H1 (cell line): ENCODE measurements around the gene CLDN9. TPM values are rescaled to one million over a fixed set of nuclear protein-coding genes. Genes with fewer than 3 reads are reported as not detected.

Experiments used
- CTCF ChIA-PET: fragments of 300-600 bp; sonication (Branson Sonifier 250); formaldehyde crosslinking; loops from one replicate; lab custom pipeline; 2021; ENCODE audit not compliant: partially characterized antibody; lab: Charles Lee
- POLR2A ChIA-PET: fragments of 300-600 bp; sonication (Branson Sonifier 250); formaldehyde crosslinking; loops from one replicate; lab custom pipeline; 2021; ENCODE audit warnings: inconsistent platforms; ENCODE audit not compliant: partially characterized antibody; lab: Charles Lee
- DNase-seq, 2 experiments: peaks; one replicate each; pipeline versions ENCODE4 v3.0.0 to v3.0.0-alpha.2; 2010 to 2022; ENCODE audit warnings: low spot score in 2 of 2, low read depth in 1 of 2, mixed read lengths in 1 of 2
- FAIRE-seq: peaks from 2 replicates; lab custom pipeline; 2011; peaks lifted over from hg19 to GRCh38; lab: Jason Lieb, UNC
- H2AFZ ChIP-seq: 2 replicates; pipeline ENCODE4 v1.8.1; 2012; ENCODE audit warnings: low read length, inconsistent platforms
- H2AK5ac ChIP-seq: 2 replicates; pipeline ENCODE4 v1.6.1; 2013; ENCODE audit warnings: low read depth, low read length
- H2BK120ac ChIP-seq: replicated peaks from 2 replicates; pipeline ENCODE3; 2013; ENCODE audit warnings: low read depth, low read length, inconsistent platforms
- H2BK12ac ChIP-seq: 2 replicates; pipeline ENCODE4 v1.6.1; 2013; ENCODE audit warnings: low read depth, low read length
- H2BK15ac ChIP-seq: 2 replicates; pipeline ENCODE4 v1.6.1; 2013; ENCODE audit warnings: low read length
- H2BK20ac ChIP-seq: 2 replicates; pipeline ENCODE4 v1.6.1; 2013; ENCODE audit warnings: low read length
- H2BK5ac ChIP-seq: 2 replicates; pipeline ENCODE4 v1.6.1; 2013; ENCODE audit warnings: low read depth, low read length
- H3K14ac ChIP-seq: 2 replicates; pipeline ENCODE4 v1.6.1; 2013; ENCODE audit warnings: inconsistent platforms; ENCODE audit not compliant: insufficient read length
- H3K18ac ChIP-seq: 2 replicates; pipeline ENCODE4 v1.6.1; 2013; ENCODE audit warnings: low read length; ENCODE audit errors: extremely low read depth
- H3K23ac ChIP-seq: 2 replicates; pipeline ENCODE4 v1.6.1; 2013; ENCODE audit warnings: inconsistent platforms; ENCODE audit not compliant: insufficient read length
- H3K23me2 ChIP-seq: 2 replicates; pipeline ENCODE4 v1.6.1; 2013; ENCODE audit warnings: low read depth, low read length
- H3K27ac ChIP-seq: 2 replicates; pipeline ENCODE4 v1.6.1; 2011; ENCODE audit warnings: low read depth, low read length, inconsistent platforms
- H3K27me3 ChIP-seq, 4 experiments: replicated peaks in 1 of 4; 1 replicate in 1 of 4; 2 replicates in 3 of 4; pipeline versions ENCODE4 v1.6.1 to v1.8.1; 2011 to 2013; ENCODE audit warnings: low read length in 3 of 4, mild to moderate bottlenecking in 3 of 4, inconsistent platforms in 2 of 4, mixed read lengths in 2 of 4, moderate library complexity in 1 of 4; ENCODE audit not compliant: control insufficient read depth in 3 of 4, insufficient read depth in 3 of 4; ENCODE audit errors: extremely low read depth in 1 of 4
- H3K36me3 ChIP-seq, 4 experiments: 2 replicates each; pipeline versions ENCODE4 v1.6.1 to v1.8.1; 2011 to 2013; ENCODE audit warnings: mild to moderate bottlenecking in 4 of 4, low read length in 3 of 4, moderate library complexity in 2 of 4, control low read depth in 1 of 4, inconsistent platforms in 1 of 4; ENCODE audit not compliant: insufficient read depth in 4 of 4, control insufficient read depth in 2 of 4
- H3K4ac ChIP-seq: replicated peaks from 2 replicates; pipeline ENCODE3; 2013; ENCODE audit warnings: low read length, low read depth, mixed read lengths, inconsistent platforms; ENCODE audit not compliant: insufficient read length
- H3K4me1 ChIP-seq, 4 experiments: replicated peaks in 1 of 4; 1 replicate in 1 of 4; 2 replicates in 3 of 4; pipeline versions ENCODE4 v1.6.1 to v1.8.1; 2011 to 2013; ENCODE audit warnings: low read length in 3 of 4, inconsistent platforms in 2 of 4, mixed read lengths in 1 of 4; ENCODE audit not compliant: insufficient read depth in 4 of 4, control insufficient read depth in 3 of 4
- H3K4me2 ChIP-seq, 2 experiments: 2 replicates each; pipeline versions ENCODE4 v1.6.1 to v1.8.1; 2011 to 2013; ENCODE audit warnings: low read depth in 2 of 2, low read length in 2 of 2, control low read depth in 1 of 2, inconsistent platforms in 1 of 2, mild to moderate bottlenecking in 1 of 2; ENCODE audit not compliant: insufficient read depth in 1 of 2
- H3K4me3 ChIP-seq, 4 experiments: fragments of 200-600, 300-600 bp in 1 of 4; sonication (generic), shearing (Covaris generic), sonication (Bioruptor Twin) in 1 of 4; 2 replicates each; pipeline versions ENCODE4 v1.5.1 to v1.8.1; 2011 to 2016; ENCODE audit warnings: low read length in 4 of 4, low read depth in 3 of 4, control low read depth in 2 of 4, inconsistent platforms in 2 of 4, mild to moderate bottlenecking in 2 of 4, mixed read lengths in 1 of 4, moderate library complexity in 1 of 4; ENCODE audit not compliant: insufficient read depth in 2 of 4; ENCODE audit errors: extremely low read depth in 1 of 4
- H3K56ac ChIP-seq: replicated peaks from 2 replicates; pipeline ENCODE3; 2013; ENCODE audit warnings: low read depth, mild to moderate bottlenecking, mixed read lengths, low read length, inconsistent platforms; ENCODE audit not compliant: insufficient read length
- H3K79me1 ChIP-seq: 2 replicates; pipeline ENCODE4 v1.6.1; 2013; ENCODE audit warnings: low read depth, low read length, control low read depth
- H3K79me2 ChIP-seq, 2 experiments: 2 replicates each; pipeline versions ENCODE4 v1.6.1 to v1.8.1; 2012 to 2013; ENCODE audit warnings: low read length in 2 of 2, mild to moderate bottlenecking in 2 of 2, inconsistent platforms in 1 of 2; ENCODE audit not compliant: insufficient read depth in 2 of 2, control insufficient read depth in 1 of 2
- H3K9ac ChIP-seq, 4 experiments: replicated peaks in 1 of 4; 1 replicate in 1 of 4; 2 replicates in 3 of 4; pipeline versions ENCODE4 v1.6.1 to v1.8.1; 2011 to 2013; ENCODE audit warnings: low read depth in 3 of 4, low read length in 3 of 4, control low read depth in 2 of 4, mild to moderate bottlenecking in 2 of 4, moderate library complexity in 2 of 4, inconsistent platforms in 1 of 4; ENCODE audit errors: extremely low read depth in 1 of 4
- H3K9me3 ChIP-seq, 2 experiments: 2 replicates each; pipeline versions ENCODE4 v1.6.1 to v1.8.1; 2012 to 2013; ENCODE audit warnings: mild to moderate bottlenecking in 2 of 2, moderate library complexity in 2 of 2, control low read depth in 1 of 2, inconsistent platforms in 1 of 2, low read depth in 1 of 2, low read length in 1 of 2, mixed read lengths in 1 of 2; ENCODE audit not compliant: insufficient read depth in 2 of 2
- H4K20me1 ChIP-seq, 2 experiments: replicated peaks in 1 of 2; 2 replicates each; pipeline versions ENCODE3 to v1.8.1; 2011 to 2013; ENCODE audit warnings: inconsistent platforms in 2 of 2, low read length in 2 of 2, mild to moderate bottlenecking in 1 of 2; ENCODE audit not compliant: insufficient read depth in 2 of 2, control insufficient read depth in 1 of 2
- H4K5ac ChIP-seq: 2 replicates; pipeline ENCODE4 v1.6.1; 2013; ENCODE audit warnings: low read length, low read depth, mixed read lengths, inconsistent platforms; ENCODE audit not compliant: insufficient read length
- H4K8ac ChIP-seq: 2 replicates; pipeline ENCODE4 v1.8.0; 2013; ENCODE audit warnings: mild to moderate bottlenecking, moderate library complexity, low read length, inconsistent platforms; ENCODE audit not compliant: insufficient read depth; ENCODE audit errors: extremely low read depth
- H4K91ac ChIP-seq: replicated peaks from 2 replicates; pipeline ENCODE3; 2013; ENCODE audit warnings: low read length, mixed read lengths, inconsistent platforms; ENCODE audit not compliant: insufficient read length
- EP300 ChIP-seq, 2 experiments: IDR thresholded peaks; 1 replicate in 1 of 2; 2 replicates in 1 of 2; pipeline ENCODE4 v1.6.1; 2011 to 2012; ENCODE audit warnings: low read depth in 2 of 2, low read length in 2 of 2, mild to moderate bottlenecking in 2 of 2, borderline replicate concordance in 1 of 2, inconsistent platforms in 1 of 2, moderate library complexity in 1 of 2
- HDAC2 ChIP-seq, 2 experiments: fragments of 300-600 bp in 1 of 2; sonication (generic) in 1 of 2; IDR thresholded peaks; 2 replicates each; pipeline ENCODE4 v1.6.1; 2011 to 2012; ENCODE audit warnings: low read depth in 2 of 2, low read length in 2 of 2, mild to moderate bottlenecking in 2 of 2, moderate library complexity in 2 of 2, borderline replicate concordance in 1 of 2, inconsistent platforms in 1 of 2
- JUND ChIP-seq: IDR thresholded peaks from 2 replicates; pipeline ENCODE4 v1.6.1; 2011; ENCODE audit warnings: mild to moderate bottlenecking, improper control_type of control experiment, low read length
- RAD21 ChIP-seq, 2 experiments: IDR thresholded peaks in 1 of 2; conservative IDR thresholded peaks in 1 of 2; 2 replicates each; pipeline ENCODE4 v1.6.1; 2011; ENCODE audit warnings: low read depth in 2 of 2, low read length in 2 of 2, improper control_type of control experiment in 1 of 2, inconsistent platforms in 1 of 2, mild to moderate bottlenecking in 1 of 2, moderate library complexity in 1 of 2
- RNF2 ChIP-seq: fragments of 200-900, 300-1000 bp; sonication (generic); IDR thresholded peaks from 2 replicates; pipeline ENCODE4 v1.7.1; 2016; ENCODE audit warnings: borderline replicate concordance, low read depth, mild to moderate bottlenecking, antibody characterized with exemption, low read length; ENCODE audit not compliant: poor library complexity, severe bottlenecking; ENCODE audit errors: missing control alignments
- RXRA ChIP-seq: IDR thresholded peaks from 2 replicates; pipeline ENCODE4 v1.6.1; 2011; ENCODE audit warnings: low read depth, mild to moderate bottlenecking, low read length, moderate library complexity; ENCODE audit not compliant: insufficient read depth
- SP4 ChIP-seq: IDR thresholded peaks from 2 replicates; pipeline ENCODE4 v1.6.1; 2012; ENCODE audit warnings: low read length, inconsistent platforms
- TAF1 ChIP-seq: IDR thresholded peaks from 2 replicates; pipeline ENCODE4 v1.6.1; 2011; ENCODE audit warnings: mild to moderate bottlenecking, low read depth, low read length
- WGBS, 2 experiments: shearing (Covaris generic) in 1 of 2; methylation state at CpG; one replicate each; pipeline versions ENCODE4 v1.1.6 to v1.1.7; 2013 to 2015; ENCODE audit warnings: low lambda C conversion rate in 2 of 2, mixed read lengths in 2 of 2, inconsistent platforms in 1 of 2, low coverage in 1 of 2, missing lambda C conversion rate in 1 of 2; ENCODE audit not compliant: insufficient replicate concordance in 2 of 2, insufficient coverage in 1 of 2, insufficient read length in 1 of 2; ENCODE audit errors: extremely low coverage in 1 of 2, missing lambda C conversion rate in 1 of 2; 5-methylcytosine and 5-hydroxymethylcytosine counted together
- polyA plus RNA-seq, 7 experiments: library from polyadenylated mRNA; depleted of rRNA in 3 of 7; stranded (reverse) in 5 of 7; unstranded in 2 of 7; fragments of >200 nt in 5 of 7; fragments of 200-250 nt in 2 of 7; gene quantifications; 1 replicate in 5 of 7; 2 replicates in 1 of 7; 4 replicates in 1 of 7; pipeline versions ENCODE4 v1.2.1 to v1.2.3, GENCODE V29; 2011 to 2013; ENCODE audit warnings: missing spikeins in 2 of 7, mixed read lengths in 2 of 7
- total RNA-seq: library from RNA; stranded (reverse); fragmentation: NEBNext Ultra II Directional; extraction: Animal tissue kit (Norgen Biotek cat#: 25700); gene quantifications from 2 replicates; pipeline ENCODE4 v1.2.1, GENCODE V29; 2021

Gene CLDN9
- total and polyA plus RNA-seq, 2 of the 8 experiments (the other 6 are each of a cell fraction or from before 2014, with no cell fraction given), result 0.60 to 0.89 TPM

DNA sequence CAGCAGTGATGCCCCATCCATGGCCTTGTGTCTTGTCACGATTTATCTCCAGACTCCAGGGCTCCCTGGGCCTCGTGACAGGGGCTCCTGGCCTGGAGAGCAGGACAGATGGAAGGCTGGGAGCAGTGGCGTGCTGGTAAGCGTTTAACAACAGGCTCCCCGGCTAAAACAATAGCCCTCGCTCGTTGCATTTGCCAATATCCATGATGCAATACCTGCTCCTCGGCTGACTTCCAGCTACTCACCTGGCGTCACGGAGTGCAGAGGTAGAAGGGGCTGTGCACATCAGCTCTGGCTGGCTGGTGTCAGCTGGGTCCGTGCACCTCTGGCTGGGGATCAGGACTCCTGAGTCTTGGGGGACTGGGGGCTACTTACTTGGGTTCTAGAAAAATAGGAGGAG is 25.5 kb downstream of the CLDN9 start:
- FAIRE-seq, result peak; percentile 70
- peaks cover 3 to 19% (median 12%) of the 10 kb centered on the region in 4 experiments for H3K4me1 ChIP-seq
- POLR2A ChIA-PET, result interaction anchor here (0.6 to 34.8 kb wide), 15 partner anchors 8 to 1471 kb away, joined by 3 to 1808 read pairs (median 5); partner anchors contain the start of genes CLDN6, CLDN9, HCFC1R1 and MMP25
- TF ChIP-seq HDAC2 (IDR thresholded peaks at IDR 0.05; ENCODE audit: borderline replicate concordance in 1 of 2, low read depth in 2 of 2, low read length in 2 of 2) (no peak), TAF1 (no peak), EP300 (IDR thresholded peaks at IDR 0.05; ENCODE audit: borderline replicate concordance in 1 of 2, low read depth in 2 of 2, low read length in 2 of 2) (no peak), RXRA (no peak), RNF2 (no peak), JUND (peak; percentile 82), RAD21 (IDR thresholded peaks at IDR 0.05 in 1 of 2, conservative IDR thresholded peaks at IDR 0.05 in 1 of 2; ENCODE audit: low read depth in 2 of 2, low read length in 2 of 2) (no peak), SP4 (no peak)

More for the DNA sequence above, 25.5 kb downstream of the CLDN9 start:
- Histone ChIP-seq H2BK12ac (0 out of 2 replicates have a peak overlapping the region, but pooled peaks have one; percentile 32), H3K36me3 (no peaks in the 10 kb centered on the region), H4K91ac (peak overlapping the region; percentile 1), H2BK5ac (no peak overlapping the region; the same call in 1 of the 2 replicates), H2AK5ac (0 out of 2 replicates have a peak overlapping the region, but pooled peaks have one; percentile 24), H3K56ac (no peak overlapping the region), H3K14ac (no peak overlapping the region), H3K79me2 (no peaks in the 10 kb centered on the region), H4K8ac (peak overlapping the region; percentile 81; the same call in 1 of the 2 replicates), H3K4ac (no peak overlapping the region), H3K79me1 (0 out of 2 replicates have a peak, but pooled peaks cover 2% of the 10 kb centered on the region), H2AFZ (no peak overlapping the region), H3K4me2 (peak overlapping the region; percentile 18 to 25; a peak in 1 of 4 replicates), H3K9me3 (no peaks in the 10 kb centered on the region), H4K5ac (peak overlapping the region; percentile 51), H2BK120ac (no peak overlapping the region), H3K4me3 (no peak overlapping the region; a peak in 1 of 8 replicates), H3K23ac (no peak overlapping the region), H3K27ac (no peak overlapping the region; the same call in 1 of the 2 replicates), H3K18ac (peak overlapping the region; percentile 71; the same call in 1 of the 2 replicates), H3K27me3 (peaks cover 0 to 11% (median 3%) of the 10 kb centered on the region in 4 experiments; a peak in 1 of 7 replicates), H2BK15ac (peak overlapping the region; percentile 46; the same call in 1 of the 2 replicates), H4K20me1 (peaks cover 2 to 12% of the 10 kb centered on the region in 2 experiments), H2BK20ac (no peak overlapping the region; the same call in 1 of the 2 replicates), H3K9ac (no peak overlapping the region), H3K23me2 (peaks cover 3% of the 10 kb centered on the region; the same call in 1 of the 2 replicates)
- peak in 1 of 2 experiments; percentile 63 for DNase-seq
- CTCF ChIA-PET, result interaction anchor here (0.6 to 23.8 kb wide), 13 partner anchors 6 to 94 kb away, joined by 3 to 639 read pairs (median 6); partner anchors contain the start of genes CLDN9 and ZSCAN10
- 40% methylated on average over 11 of the region's 11 CpGs; no CpG with 5 or more reads in 1 of the 2 experiments for WGBS, 2 experiments
